GM21528 (cell line): ENCODE data around the gene MYO7B.

Experiments
- ATAC-seq: cut with Tn5 transposase; IDR thresholded peaks from one replicate; pipeline ENCODE4 v1.9.1; 2021; ENCODE audit warnings: mild to moderate bottlenecking, moderate library complexity; ENCODE audit not compliant: unreplicated experiment, low FRiP score

MYO7B gene

DNA sequence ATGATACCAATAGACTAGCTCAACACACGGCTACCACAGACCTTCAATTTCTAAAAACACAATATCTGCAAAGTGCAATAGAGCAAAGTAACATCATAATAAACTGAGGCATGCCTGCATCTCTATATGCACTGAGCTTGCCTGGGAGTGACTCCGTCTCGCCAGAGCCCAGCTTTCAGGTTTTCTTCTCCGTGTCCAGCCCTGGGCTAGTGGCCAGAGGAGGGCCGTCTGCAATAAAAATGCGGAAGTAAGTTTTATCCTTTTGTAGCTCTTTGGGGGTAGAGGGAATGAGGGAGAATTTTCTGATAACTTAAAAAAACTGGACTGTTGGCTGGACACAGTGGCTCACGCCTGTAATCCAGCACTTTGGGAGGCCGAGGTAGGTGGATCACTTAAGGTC is 69.5 kb downstream of the MYO7B start:
- no peak for ATAC-seq

DNA sequence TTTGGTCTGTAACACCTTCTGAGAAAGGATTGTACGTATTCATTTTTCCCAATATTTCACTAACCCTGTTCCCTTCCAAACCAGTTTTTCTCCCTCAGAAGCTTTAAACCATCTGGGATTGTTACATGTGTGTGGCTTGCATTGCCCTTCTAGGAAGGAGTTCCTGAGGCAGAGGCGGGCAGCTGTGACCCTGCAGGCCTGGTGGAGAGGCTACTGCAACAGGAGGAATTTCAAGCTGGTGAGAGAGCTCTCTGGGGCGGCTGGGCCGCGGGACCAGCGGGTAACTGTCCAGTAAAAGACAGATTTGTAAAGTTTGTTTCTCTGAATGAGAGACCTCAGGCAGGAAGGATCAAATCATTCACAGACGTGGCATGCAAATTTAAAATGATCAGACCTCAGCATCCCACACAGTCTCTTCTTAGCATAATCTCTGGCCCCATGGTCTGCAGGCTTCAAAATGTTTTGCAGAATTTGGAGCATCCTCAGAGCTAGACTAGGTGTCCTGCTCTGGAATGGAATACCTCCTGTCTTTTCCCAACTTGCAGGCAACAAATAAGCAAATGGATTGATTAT is 70.3 kb downstream of the MYO7B start:
- ATAC-seq, result no peak

DNA sequence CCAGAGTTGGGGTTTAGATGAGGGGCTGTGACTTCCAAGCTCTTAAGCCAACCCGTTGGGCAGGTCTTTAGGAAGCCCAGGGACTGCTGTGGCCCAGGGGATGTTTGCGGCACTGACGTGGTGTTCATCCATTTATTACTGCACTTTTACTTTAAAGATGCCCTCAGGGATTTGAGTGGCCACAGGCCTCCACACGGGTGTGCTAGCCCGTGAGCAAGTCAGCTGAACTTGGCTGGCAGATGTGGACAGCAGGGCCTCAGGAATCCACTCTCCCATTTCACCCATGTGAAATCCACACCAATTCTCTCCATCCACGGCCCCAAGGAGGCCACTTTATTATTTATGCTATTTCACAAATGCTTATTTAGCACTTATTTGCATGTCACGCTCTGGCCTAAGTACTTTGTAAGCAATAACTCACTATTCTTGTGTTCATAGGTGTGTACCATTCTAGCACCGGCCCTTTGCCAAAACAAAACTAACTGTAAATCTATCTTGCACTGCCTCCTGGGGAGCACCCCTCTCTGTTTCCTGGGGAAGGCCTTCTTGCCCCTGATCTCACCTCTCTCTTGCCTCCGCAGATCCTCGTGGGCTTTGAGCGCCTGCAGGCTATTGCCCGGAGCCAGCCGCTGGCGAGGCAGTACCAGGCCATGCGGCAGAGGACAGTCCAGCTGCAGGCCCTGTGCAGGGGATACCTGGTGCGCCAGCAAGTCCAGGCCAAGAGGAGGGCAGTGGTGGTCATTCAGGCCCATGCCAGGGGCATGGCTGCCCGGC is 71.3 kb downstream of the MYO7B start:
- no peak for ATAC-seq

DNA sequence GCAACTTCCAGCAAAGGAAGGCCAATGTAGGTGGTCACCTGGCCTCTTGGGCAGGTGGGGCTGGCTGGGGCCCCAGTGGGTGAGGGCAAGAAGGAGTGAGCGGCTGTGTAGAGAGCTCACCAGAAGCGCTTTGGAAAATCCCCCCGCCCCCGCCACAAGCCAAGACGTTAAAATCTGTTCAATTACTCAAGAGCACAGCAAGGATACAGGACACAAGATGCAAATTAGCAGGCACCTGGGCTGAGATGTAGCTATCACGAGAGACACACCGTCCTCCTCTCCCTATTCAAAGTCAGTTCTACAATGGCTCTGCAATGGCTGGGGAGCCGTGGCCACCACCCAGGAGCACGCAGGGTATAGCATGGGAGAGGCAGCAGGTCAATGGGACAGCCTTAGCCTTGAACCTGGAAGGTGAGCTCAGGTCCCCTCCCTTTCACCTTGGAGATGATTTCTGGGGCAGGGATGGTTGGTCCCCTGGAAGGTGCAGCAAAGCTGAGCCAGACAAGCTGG is 72.0 kb downstream of the MYO7B start:
- ATAC-seq, result no peak

DNA sequence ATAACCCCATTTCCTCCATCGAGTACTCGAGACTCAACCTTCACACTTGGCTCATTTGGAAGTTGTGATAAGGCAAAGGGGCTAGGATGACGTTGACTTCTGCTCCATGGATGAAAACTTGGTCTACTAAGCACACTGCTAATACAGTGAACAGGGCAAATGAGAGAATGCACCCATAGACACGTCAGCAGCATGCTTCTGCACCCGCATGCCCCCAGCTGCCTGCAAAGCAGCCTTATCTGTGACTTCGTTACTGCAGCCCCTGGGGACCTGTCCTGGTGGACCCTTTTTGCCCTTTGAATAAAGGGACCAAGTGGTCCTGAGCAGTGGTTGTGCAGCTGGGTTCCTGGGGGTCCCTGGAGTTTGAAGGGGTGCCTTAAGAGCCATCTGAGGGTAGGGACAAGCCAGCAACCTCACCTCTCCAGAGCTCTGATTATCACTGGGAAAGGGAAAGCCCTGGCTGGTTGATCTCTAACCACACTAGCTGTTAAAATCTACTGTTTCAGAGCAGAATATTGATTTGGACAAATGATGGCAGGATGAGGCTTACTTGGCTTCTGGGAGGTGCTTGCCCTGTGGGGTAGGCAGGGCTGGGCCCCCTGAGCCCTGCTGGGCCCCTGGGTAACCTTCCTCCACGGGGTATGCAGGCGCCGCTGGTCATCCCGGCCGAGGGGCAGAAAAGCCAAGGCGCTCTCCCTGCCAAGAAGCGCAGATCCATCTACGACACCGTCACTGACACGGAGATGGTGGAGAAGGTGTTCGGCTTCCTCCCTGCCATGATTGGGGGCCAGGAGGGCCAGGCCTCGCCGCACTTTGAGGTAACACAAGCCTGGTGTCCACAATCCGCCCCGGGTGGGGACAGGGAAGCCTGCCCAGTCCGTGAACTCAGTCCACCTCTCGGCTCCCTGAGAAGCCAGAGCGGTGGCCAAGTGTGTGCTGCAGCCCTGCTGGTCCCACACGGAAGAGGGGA is 72.9 kb downstream of the MYO7B start:
- ATAC-seq, result no peak

DNA sequence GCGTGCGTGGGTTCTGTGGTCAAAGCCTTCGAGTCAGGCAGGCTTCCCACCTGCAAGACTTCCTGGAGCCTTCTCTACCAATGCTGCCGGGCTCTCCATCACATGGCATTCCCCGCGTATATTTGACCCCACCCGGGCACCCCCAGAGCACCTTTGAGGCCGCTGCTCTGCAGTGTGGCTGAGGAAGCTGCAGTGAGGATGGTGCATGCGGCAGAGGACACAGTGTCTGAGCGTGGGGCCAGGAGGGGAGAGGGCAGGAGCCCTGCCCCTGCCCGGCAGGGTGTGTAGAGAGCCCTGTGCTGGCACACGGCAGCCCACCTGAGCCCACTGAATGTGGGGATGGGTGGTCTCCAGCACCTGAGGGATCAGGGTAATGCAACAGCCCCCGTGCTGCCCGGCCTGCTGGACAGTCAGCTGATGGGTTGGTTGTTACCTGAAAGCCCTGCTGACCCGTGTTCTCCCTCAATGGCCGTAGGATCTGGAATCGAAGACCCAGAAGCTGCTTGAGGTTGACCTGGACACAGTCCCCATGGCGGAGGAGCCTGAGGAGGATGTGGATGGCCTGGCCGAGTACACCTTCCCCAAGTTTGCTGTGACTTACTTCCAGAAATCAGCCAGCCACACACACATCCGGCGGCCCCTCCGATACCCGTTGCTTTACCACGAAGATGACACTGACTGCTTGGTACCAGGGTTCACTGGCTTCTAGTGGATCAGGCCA is 73.7 kb downstream of the MYO7B start:
- no peak for ATAC-seq

DNA sequence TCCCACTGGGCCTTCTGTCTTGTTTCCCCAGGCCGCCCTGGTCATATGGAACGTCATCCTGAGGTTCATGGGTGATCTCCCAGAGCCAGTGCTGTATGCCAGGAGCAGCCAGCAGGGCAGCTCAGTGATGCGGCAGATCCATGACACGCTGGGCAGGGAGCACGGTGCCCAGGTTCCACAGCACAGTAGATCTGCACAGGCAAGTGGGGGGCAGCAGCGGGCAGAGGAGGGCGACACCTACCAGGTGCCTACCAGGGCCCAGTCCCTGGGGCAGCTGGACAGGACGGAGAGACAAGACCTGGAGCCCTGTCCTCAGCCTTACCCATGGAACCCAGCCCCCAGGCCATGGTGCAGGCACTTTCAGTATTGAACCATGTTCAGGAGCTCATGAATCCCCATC is 74.3 kb downstream of the MYO7B start:
- ATAC-seq, result no peak

DNA sequence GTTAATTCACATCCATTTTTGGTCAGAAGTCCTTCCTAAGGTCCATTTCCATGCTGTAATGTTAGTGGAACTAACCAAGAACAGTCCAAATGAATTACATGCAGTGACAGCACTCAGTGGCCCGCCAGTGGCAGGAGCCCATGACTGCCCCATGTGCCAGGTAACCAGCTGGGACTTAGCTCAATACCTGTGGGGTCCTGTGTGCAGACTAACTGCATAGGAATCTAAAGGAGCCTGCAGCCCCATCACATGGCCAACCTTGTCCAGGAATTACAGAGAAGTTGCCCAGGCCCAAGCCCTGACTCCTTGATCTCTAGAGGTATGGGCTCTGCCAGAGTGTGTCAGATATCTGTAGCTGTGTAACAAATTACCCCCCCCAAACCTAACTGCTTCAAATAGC is 75.1 kb downstream of the MYO7B start:
- no peak for ATAC-seq

DNA sequence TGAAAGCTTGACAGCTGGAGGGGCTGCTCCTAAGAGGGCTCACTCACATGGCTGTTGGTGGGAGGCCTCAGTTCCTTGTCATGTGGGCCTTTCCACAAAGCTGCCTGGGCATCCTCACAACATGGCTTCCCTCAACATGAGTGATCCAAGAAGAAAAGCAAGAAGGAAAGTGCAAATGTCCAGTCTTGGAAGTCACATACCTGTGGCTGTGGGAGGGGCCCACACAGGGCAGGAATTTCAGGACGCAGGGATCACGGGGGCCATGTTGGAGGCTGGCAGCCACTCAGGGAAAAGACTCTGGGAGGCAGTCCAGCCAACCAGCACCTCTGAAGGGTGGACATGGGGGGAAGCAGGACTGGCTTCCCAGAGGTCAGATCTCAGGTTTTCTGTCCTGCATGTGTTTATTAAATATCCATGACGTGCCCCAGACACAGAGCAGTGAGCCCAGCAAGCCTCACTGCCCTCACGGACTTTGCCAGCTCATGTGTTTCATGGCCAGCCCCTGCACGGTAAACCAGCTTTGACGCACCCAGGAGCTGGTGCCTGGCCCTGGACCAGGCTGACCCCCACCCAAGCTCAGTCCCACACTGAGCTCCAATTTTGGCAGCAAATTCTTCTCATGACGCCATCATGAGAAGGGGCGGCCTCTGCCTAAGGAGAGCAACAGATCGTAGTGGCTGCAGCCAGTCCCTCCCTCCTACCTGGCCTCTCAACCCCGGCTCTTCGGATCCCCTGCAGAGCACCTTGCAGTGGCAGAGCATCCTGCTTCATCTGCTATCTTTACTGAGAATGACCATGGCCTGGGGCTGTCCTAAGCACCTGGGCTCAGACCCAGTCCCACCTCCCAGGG is 75.8 kb downstream of the MYO7B start:
- ATAC-seq, result no peak

DNA sequence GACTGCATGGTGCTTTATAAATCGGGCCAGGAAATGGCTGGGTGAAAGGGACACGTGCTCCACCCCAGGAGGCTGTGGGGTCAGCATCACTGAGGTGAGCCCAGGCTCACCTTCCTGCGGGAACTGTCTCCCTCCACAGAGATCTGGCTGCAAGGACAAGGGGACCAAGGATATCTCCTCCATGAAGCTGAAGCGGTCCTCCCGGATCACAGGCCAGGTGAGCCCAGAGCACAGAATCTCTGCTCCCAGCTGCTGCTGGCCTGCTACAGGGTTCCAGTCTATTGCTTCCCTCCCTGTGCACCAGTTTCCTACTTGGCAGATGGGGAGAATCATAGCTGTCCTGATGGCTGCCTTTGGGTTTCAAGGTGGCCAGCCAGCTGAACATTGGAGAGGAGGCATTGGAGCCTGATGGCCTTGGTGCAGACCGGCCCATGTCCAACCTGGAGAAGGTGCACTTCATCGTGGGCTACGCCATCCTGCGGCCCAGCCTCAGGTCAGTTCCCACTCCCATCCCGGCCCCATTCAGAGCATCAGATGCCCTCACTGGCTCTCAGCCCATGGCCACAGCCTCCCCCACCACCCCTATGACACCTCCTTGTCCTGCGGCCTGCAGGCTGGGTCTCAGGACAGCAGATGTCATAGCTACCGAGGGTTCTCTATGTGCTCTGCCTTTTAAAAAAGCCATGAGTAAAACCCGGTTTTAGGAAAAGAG is 76.8 kb downstream of the MYO7B start:
- no peak for ATAC-seq

DNA sequence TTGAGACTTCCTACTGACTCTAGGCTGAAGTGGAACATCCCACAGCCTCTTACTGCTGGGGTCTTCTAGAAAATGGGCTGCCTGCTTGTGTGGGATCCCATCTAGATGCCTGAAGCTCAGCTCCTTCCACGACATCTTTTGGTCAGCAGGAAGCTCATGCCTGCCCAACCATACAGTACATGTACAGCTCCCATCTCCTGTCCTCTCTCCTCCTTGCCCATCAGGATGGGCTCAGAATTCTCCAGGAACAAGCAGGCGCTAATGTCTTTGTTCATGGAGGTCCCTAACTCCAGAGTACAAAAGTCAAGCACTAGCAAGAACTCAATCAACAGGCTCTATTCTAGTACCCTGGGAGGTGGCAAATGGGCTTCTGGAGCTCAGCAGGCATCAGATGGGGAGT is 78.8 kb downstream of the MYO7B start:
- ATAC-seq, result no peak

DNA sequence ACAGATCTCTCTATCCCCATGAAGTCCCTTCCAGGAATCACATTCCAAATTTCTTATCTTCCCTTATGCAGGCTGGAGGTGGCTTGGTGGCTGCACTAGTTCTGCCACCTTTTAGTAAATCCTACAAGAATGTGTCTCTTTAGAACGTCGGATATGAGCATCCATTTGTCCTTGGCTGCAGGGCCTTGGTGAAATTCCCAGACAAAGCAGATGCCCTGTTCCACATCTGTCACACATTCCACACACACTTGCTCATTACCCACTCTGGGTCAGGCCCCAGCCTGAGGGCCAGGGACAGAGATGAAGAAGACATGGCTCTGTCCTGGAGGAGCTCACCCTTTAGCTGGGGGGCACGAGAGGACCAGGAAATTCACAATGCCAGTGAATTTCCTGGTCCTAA is 79.2 kb downstream of the MYO7B start:
- no peak for ATAC-seq

DNA sequence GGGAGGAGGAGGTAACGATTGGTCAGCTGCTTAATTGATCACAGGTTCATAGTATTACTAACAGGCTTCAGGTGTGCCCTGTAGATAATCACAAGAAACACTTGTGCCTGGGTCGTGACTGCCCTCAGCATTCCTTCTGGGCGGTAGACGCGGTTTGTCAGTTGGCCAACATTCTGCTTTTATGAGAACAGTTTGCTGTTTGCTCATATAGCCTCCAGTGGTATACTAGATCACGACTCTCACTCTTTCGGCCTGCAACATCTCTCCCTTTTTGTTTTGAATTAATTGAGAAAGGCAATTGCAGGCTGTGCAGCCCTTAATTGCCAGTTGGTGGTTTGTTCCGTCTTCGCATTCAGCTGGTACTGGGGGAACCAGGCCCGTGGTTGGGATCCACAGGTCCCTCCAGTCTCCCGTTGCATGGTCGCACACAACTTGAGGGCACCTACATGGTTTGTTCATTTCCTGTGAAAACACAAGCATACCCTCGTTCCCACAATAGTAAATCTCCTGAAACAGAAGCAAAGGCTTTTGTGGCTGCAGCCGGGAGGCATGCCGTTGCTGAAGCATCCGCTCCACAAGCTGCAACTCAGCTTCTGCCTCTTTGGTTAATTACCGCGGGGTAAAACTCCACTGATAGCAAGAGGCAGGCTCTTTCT is 80.2 kb downstream of the MYO7B start:
- no peak for ATAC-seq

DNA sequence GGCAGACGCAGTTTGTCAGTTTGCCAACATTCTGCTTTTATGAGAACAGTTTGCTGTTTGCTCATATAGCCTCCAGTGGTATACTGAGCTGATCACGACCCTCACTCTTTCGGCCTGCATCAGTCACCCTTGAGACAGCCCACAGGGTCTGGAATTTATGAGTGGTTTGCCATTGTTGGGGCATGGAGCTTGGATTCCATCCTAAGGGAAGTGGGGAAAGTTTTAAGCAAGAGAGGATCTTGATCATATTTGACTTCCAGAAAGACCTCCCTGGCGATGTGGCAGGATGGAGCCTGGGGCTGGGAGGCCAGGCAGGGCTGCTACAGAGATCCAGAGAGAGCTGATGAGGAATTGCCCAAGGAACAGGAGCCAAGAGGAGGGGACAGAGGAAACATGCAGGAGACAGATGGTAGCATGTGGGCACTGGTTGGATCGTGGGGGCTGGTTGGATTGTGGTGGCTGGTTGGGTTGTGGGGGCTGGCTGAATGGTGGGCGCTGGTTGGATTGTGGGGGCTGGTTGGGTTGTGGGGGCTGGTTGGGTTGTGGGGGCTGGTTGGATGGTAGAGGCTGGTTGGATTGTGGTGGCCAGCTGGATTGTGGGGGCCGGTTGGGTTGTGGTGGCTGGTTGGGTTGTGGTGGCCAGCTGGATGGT is 83.2 kb downstream of the MYO7B start:
- no peak for ATAC-seq

DNA sequence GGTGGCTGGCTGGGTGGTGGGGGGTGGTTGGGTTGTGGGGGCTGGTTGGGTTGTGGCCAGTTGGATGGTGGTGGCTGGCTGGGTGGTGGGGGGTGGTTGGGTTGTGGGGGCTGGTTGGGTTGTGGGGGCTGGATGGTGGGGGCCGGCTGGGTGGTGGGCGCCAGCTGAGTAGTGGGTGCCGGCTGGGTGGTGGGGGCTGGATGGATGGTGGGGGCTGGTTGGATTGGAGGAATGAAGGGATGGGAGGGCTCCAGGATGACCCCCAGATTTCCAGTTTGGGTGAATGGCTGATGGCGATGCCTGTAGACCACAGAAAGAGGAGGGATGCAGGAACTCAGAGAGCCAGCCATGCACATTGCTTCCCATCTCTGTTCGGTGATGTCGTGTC is 83.7 kb downstream of the MYO7B start:
- no peak for ATAC-seq

DNA sequence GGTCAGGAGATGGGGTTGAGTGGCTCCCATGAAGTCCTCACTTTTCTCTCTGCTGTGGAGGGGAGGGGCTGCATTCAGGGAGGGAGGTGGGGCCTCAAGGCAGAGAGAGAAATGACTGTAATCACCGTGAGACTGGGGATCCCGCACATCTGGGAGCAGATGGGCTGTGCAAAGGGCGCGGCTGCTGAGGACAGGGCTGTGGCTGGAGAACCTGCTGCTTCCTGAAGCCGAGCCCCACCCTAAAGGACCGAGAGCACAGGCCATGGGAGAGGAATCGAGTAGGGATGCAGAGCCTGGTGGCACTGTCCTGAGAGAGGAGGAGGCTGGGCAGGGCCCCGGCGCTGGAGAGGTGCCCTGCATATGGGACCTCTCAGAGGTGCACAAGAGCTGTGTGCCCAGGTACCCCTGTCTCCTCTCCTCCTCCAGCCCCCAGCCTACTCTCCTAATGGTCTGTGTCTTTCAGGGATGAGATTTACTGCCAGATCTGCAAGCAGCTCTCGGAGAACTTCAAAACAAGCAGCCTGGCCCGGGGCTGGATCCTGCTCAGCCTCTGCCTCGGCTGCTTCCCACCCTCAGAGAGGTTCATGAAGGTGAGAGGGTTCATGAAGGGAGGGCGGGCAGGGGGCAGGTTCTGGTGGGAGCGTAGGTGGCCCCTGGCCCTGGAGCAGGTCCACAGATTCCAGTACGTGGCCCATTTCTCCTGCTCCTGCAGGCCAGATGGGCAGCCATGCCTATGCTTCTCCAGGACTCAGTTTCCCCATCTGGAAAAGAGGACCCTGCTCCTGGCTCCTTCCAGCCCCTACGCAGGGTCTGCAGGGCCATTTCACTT is 84.6 kb downstream of the MYO7B start:
- ATAC-seq, result no peak

DNA sequence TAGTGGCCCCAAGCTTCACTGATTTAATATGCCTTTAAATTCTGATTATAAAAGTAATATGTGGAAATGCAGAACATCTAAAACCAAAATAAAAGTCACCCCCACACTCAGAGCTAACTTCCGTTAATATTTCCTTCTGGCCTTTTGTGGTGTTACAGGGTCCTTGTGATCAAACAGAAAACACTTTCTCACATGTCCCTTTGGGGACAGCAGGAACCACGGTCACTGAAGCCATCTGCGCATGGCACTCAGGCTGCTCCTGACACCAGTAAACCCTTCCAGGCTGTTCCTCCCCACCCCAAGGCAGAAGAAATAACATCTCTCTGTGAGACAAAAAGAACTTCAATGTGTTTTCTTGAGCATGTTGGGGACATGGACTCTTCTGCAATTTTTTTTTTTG is 85.4 kb downstream of the MYO7B start:
- no peak for ATAC-seq
